Fibroblast of lung (primary cell): ENCODE measurements around the gene ACAP3.

Experiments
- EZH2 ChIP-seq: IDR thresholded peaks from 2 replicates; pipeline ENCODE4 v1.5.1; 2012; ENCODE audit warnings: low read length, control low read depth, mild to moderate bottlenecking; ENCODE audit errors: missing control alignments
- TF ChIP-seq, protein P1 (sequence below), 2 donors: IDR thresholded peaks in 1 of 2; conservative IDR thresholded peaks in 1 of 2; 1 replicate in 1 of 2; 2 replicates in 1 of 2; pipeline ENCODE4 v1.5.1; 2011 to 2012; ENCODE audit warnings: low read length in 2 of 2, control low read depth in 1 of 2, inconsistent platforms in 1 of 2, low read depth in 1 of 2, mild to moderate bottlenecking in 1 of 2

DNA sequence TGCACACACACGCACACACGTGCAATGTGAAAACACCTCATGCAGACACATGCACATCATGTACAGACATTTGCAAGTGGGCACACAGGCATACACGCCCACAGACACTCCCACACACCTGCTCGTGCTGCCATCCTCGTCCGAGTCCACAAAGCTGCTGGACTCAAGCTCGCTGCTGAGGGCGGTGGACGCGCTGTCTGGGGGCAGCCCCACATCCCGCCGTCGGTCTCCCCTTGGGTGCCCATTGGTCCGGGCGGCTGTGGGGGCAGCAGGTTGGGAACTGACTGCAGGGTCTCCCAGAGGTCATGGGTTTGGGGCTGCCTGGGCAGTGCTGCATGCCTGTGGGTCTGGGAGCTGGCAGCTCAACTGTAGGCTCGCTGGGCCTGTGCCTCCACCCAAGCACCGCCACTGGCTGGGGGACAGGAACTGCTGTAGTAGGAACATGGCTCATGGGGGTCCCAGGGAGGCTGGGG is 33.9 kb upstream of the ACAP3 start:
- TF ChIP-seq EZH2 = no peak
- TF ChIP-seq, protein P1, sequence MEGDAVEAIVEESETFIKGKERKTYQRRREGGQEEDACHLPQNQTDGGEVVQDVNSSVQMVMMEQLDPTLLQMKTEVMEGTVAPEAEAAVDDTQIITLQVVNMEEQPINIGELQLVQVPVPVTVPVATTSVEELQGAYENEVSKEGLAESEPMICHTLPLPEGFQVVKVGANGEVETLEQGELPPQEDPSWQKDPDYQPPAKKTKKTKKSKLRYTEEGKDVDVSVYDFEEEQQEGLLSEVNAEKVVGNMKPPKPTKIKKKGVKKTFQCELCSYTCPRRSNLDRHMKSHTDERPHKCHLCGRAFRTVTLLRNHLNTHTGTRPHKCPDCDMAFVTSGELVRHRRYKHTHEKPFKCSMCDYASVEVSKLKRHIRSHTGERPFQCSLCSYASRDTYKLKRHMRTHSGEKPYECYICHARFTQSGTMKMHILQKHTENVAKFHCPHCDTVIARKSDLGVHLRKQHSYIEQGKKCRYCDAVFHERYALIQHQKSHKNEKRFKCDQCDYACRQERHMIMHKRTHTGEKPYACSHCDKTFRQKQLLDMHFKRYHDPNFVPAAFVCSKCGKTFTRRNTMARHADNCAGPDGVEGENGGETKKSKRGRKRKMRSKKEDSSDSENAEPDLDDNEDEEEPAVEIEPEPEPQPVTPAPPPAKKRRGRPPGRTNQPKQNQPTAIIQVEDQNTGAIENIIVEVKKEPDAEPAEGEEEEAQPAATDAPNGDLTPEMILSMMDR (conservative IDR thresholded peaks at IDR 0.05 in 1 of 2, IDR thresholded peaks at IDR 0.05 in 1 of 2; ENCODE audit: low read depth in 1 of 2, low read length in 2 of 2) = no peak
